ENCODE measurements around the gene PRDX6.
"Not testable (repeated sequence)": the region's sequence is repeated elsewhere in the genome, so short reads cannot be mapped to it uniquely, and the experiment has no call there.

PRDX6 gene

DNA sequence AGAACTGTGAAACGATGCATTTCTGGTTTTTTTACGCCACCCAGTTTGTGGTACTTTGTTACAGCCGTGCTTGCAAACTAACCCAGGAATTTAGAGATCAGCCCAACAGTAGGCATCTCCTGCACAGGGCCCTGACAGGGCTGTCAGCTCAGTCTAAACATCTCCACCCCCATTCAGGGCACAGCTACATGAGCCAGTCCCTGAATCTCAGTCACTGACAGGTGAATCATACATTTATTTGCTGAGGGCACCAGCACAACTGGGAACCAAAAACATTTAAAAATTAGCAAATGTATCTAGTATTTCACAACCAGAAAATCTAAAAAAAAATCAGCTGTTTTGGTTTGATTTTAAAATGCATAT is 30.7 kb downstream of the PRDX6 start:
- H3K27ac ChIP-seq (ENCODE audit: insufficient read depth, low read depth, low read length, poor library complexity, severe bottlenecking) = peak overlapping the region; percentile 74
- H3K36me3 ChIP-seq (ENCODE audit: control insufficient read depth, insufficient read depth, low read length) = no peaks in the 10 kb centered on the region
- peaks cover 8% of the 10 kb centered on the region for H3K4me1 ChIP-seq (ENCODE audit: control insufficient read depth, insufficient read depth, low read length)
- WGBS, 2 experiments = 66 to 69% methylated on average over 3 of the region's 3 CpGs
- no peaks in the 10 kb centered on the region for H3K27me3 ChIP-seq (ENCODE audit: control insufficient read depth, insufficient read depth, low read length, poor library complexity, severe bottlenecking)
- no peaks in the 10 kb centered on the region for H3K9me3 ChIP-seq (ENCODE audit: control insufficient read depth, low read length)
- H3K4me3 ChIP-seq (ENCODE audit: insufficient read depth, low read depth, low read length) = no peak overlapping the region

DNA sequence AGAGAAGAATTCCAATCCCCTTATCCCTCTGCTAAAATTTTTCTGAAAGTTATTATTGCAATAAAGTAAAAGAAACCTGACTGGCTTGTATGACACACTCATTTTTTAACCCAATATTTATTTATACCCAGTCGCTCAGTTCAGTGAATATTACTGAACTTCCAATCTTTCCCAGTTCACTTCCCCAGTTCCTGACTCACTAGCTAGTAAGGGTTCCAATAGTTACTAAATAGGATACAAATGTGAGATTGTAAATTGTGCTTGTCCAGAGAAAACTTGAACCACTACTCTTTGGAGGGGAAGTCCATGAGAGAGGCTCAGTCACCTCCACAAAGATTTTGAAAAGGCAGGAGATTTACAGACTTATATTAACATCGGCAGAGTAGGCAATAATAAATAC is 31.4 kb downstream of the PRDX6 start:
- Histone ChIP-seq H3K4me3 (ENCODE audit: insufficient read depth, low read depth, low read length) (no peak overlapping the region), H3K27me3 (ENCODE audit: control insufficient read depth, insufficient read depth, low read length, poor library complexity, severe bottlenecking) (no peaks in the 10 kb centered on the region), H3K36me3 (ENCODE audit: control insufficient read depth, insufficient read depth, low read length) (no peaks in the 10 kb centered on the region), H3K9me3 (ENCODE audit: control insufficient read depth, low read length) (no peaks in the 10 kb centered on the region), H3K4me1 (ENCODE audit: control insufficient read depth, insufficient read depth, low read length) (peaks cover 8% of the 10 kb centered on the region), H3K27ac (ENCODE audit: insufficient read depth, low read depth, low read length, poor library complexity, severe bottlenecking) (no peak overlapping the region)
- WGBS, 2 experiments = 82 to 95% methylated on average over 2 of the region's 2 CpGs

DNA sequence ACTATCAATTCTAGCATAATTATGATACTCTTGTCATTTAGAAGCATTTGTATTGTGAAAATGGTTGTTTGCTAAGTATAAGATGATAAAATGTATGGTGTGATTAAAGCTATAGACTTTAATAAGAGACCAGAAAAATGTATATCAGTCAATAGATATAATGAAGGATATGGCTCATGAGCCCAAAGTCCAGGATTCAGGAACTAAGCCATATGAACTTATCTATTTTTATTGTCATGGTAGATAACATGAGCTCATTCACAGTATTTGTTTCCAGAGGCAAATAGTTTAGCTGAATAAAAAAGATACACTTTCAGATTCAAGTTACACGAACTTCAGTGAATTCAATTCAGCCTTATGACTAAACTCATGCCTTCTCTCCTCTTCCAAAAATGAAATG is 32.7 kb downstream of the PRDX6 start:
- 88 to 89% methylated on average over 1 of the region's 1 CpG for WGBS, 2 experiments
- H3K4me3 ChIP-seq (ENCODE audit: insufficient read depth, low read depth, low read length) = no peak overlapping the region
- H3K4me1 ChIP-seq (ENCODE audit: control insufficient read depth, insufficient read depth, low read length) = peaks cover 8% of the 10 kb centered on the region

DNA sequence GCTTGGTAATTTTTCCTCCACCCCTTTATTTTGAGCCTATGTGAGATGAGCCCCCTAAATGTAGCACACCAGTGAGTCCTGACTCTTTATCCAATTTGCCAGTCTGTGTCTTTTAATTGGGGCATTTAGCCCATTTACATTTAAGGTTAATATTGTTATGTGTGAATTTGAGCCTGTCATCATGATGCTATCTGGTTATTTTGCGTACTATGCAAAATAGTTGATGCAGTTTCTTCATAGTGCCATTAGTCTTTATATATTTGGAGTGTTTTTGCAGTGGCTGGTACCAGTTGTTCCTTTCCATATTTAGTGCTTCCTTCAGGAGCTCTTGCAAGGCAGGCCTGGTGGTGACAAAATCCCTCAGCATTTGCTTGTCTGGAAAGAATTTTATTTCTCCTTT is 37.4 kb downstream of the PRDX6 start:
- H3K27ac ChIP-seq (ENCODE audit: insufficient read depth, low read depth, low read length, poor library complexity, severe bottlenecking); H3K36me3 ChIP-seq (ENCODE audit: control insufficient read depth, insufficient read depth, low read length); H3K4me3 ChIP-seq (ENCODE audit: insufficient read depth, low read depth, low read length); H3K4me1 ChIP-seq (ENCODE audit: control insufficient read depth, insufficient read depth, low read length); H3K27me3 ChIP-seq (ENCODE audit: control insufficient read depth, insufficient read depth, low read length, poor library complexity, severe bottlenecking); H3K9me3 ChIP-seq (ENCODE audit: control insufficient read depth, low read length): not testable (repeated sequence)
- WGBS, 2 experiments = 95 to 100% methylated on average over 1 of the region's 1 CpG

More for the DNA sequence above, 32.7 kb downstream of the PRDX6 start:
- H3K27me3 ChIP-seq (ENCODE audit: control insufficient read depth, insufficient read depth, low read length, poor library complexity, severe bottlenecking) = no peaks in the 10 kb centered on the region
- no peaks in the 10 kb centered on the region for H3K9me3 ChIP-seq (ENCODE audit: control insufficient read depth, low read length)
- no peaks in the 10 kb centered on the region for H3K36me3 ChIP-seq (ENCODE audit: control insufficient read depth, insufficient read depth, low read length)
- H3K27ac ChIP-seq (ENCODE audit: insufficient read depth, low read depth, low read length, poor library complexity, severe bottlenecking) = no peak overlapping the region

DNA sequence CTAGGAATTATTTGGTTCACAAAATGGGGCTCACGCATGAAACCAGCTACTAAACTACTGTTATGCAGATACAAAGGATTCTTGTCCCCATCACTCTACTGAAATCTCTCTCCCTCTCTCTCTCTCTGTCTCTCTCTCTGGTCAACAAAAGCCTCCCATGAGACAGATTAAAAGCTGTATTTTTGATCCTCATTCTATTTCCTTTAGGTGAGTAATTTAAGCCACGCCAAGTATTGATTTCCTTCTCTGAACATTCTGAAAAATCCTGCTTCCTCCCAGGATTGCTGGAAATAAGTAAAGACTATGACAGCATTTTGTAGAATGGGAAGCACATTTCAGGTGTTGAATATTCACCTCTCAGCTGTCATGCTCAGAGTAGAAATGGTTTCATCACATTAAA is 43.7 kb downstream of the PRDX6 start:
- H3K4me1 ChIP-seq (ENCODE audit: control insufficient read depth, insufficient read depth, low read length) = no peaks in the 10 kb centered on the region
- H3K27me3 ChIP-seq (ENCODE audit: control insufficient read depth, insufficient read depth, low read length, poor library complexity, severe bottlenecking) = no peaks in the 10 kb centered on the region
- no peak overlapping the region for H3K27ac ChIP-seq (ENCODE audit: insufficient read depth, low read depth, low read length, poor library complexity, severe bottlenecking)
- H3K36me3 ChIP-seq (ENCODE audit: control insufficient read depth, insufficient read depth, low read length) = no peaks in the 10 kb centered on the region
- WGBS, 2 experiments = 74 to 82% methylated on average over 2 of the region's 2 CpGs
- no peaks in the 10 kb centered on the region for H3K9me3 ChIP-seq (ENCODE audit: control insufficient read depth, low read length)
- no peak overlapping the region for H3K4me3 ChIP-seq (ENCODE audit: insufficient read depth, low read depth, low read length)

DNA sequence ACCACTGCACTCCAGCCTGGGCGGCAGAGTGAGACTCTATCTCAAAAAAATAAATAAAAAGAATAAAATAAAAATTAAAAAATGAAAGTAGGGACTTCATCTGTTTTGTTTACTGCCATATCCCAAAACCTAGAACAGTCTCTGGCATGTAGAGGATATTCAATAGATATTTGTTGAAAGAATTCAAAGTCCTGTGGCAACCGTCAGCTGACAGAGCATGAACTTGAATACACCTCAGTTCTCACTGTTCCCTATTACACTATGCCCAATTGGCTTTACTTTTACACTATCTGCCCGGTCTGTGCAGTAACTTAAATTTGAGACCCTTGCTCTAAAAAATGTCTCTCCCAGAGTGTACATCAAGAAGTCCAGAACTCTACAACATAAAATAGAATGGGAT is 46.2 kb downstream of the PRDX6 start:
- 90 to 91% methylated on average over 2 of the region's 3 CpGs for WGBS, 2 experiments
- Histone ChIP-seq H3K27ac (ENCODE audit: insufficient read depth, low read depth, low read length, poor library complexity, severe bottlenecking) (no peak overlapping the region), H3K4me3 (ENCODE audit: insufficient read depth, low read depth, low read length) (no peak overlapping the region), H3K4me1 (ENCODE audit: control insufficient read depth, insufficient read depth, low read length) (peaks cover 4% of the 10 kb centered on the region), H3K27me3 (ENCODE audit: control insufficient read depth, insufficient read depth, low read length, poor library complexity, severe bottlenecking) (no peaks in the 10 kb centered on the region), H3K36me3 (ENCODE audit: control insufficient read depth, insufficient read depth, low read length) (no peaks in the 10 kb centered on the region), H3K9me3 (ENCODE audit: control insufficient read depth, low read length) (no peaks in the 10 kb centered on the region)

DNA sequence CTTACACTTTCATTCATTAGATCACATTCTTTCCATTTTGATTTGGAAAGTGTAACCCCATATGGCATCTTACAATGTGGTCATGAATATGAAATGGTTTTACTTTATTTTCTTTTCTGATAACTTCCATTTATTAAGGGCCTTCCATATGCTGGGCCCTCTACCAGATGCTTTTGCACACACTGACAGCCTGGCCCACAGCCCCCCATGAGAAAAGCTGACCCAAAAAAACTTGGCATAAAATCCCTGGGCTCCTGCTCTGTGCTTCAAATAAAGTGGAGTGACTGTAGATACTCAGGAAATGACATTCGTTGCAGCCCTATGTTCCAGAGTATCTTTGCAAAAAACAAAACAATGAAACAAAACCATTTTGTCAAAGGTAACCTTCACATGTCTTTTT is 48.8 kb downstream of the PRDX6 start:
- Histone ChIP-seq H3K4me1 (ENCODE audit: control insufficient read depth, insufficient read depth, low read length) (peaks cover 8% of the 10 kb centered on the region), H3K4me3 (ENCODE audit: insufficient read depth, low read depth, low read length) (no peak overlapping the region), H3K9me3 (ENCODE audit: control insufficient read depth, low read length) (no peaks in the 10 kb centered on the region), H3K27ac (ENCODE audit: insufficient read depth, low read depth, low read length, poor library complexity, severe bottlenecking) (no peak overlapping the region), H3K27me3 (ENCODE audit: control insufficient read depth, insufficient read depth, low read length, poor library complexity, severe bottlenecking) (no peaks in the 10 kb centered on the region), H3K36me3 (ENCODE audit: control insufficient read depth, insufficient read depth, low read length) (no peaks in the 10 kb centered on the region)
- WGBS, 2 experiments = 89 to 97% methylated on average over 1 of the region's 1 CpG

DNA sequence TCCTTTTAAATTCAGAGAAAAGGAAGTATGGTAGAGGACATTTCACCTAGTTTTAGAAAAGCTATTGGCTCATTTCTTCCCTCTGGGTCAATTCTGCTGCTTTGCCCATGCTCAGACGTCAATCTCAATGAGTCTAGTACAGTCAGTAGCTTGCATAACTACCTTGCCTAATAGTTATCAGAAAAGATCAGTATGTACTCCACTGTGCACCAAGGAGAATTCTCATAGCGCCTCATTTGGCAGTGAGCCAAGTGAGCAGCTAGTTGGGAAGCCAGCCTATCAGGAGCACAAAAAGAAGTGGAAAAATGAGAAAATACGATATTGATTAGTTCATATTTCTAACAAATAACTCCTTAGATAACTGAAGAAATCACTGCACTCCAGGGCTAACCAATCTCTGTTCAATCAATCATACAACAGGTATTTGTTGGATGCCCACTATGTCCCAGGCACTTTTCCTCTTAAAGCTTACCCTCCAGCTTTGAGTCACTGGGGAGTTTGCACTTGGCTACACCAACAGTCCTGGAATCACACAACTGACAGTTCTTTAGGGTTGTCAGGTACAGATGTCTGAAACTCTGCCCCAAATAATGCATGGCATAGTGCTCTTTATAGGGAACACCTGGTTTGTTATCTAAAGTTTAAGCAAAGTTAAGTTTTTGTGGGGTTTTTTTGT is 50.2 kb downstream of the PRDX6 start:
- no peak overlapping the region for H3K4me3 ChIP-seq (ENCODE audit: insufficient read depth, low read depth, low read length)
- H3K9me3 ChIP-seq (ENCODE audit: control insufficient read depth, low read length) = no peaks in the 10 kb centered on the region
- peaks cover 14% of the 10 kb centered on the region for H3K4me1 ChIP-seq (ENCODE audit: control insufficient read depth, insufficient read depth, low read length)
- H3K27ac ChIP-seq (ENCODE audit: insufficient read depth, low read depth, low read length, poor library complexity, severe bottlenecking) = no peak overlapping the region
- 95 to 98% methylated on average over 3 of the region's 3 CpGs for WGBS, 2 experiments
- no peaks in the 10 kb centered on the region for H3K27me3 ChIP-seq (ENCODE audit: control insufficient read depth, insufficient read depth, low read length, poor library complexity, severe bottlenecking)
- H3K36me3 ChIP-seq (ENCODE audit: control insufficient read depth, insufficient read depth, low read length) = no peaks in the 10 kb centered on the region

DNA sequence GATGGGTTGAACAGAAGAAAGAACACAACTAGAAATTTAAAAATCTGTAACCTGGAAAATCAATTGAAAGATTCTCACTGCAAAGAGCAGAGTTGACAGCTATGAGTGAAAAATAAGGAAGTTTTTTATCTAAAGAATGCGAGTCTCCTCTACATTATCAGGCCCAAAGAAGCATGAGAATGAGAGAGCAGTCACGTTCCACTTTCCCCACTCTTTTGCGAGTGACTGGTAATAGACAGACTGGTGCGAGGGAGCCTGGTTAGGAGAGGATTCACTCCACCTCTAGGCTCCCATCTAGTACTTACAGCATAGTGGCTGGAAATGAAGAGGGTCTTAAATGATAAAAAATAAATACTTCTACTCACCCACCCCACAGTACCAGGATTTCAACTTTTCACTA is 52.0 kb downstream of the PRDX6 start:
- Histone ChIP-seq H3K4me3 (ENCODE audit: insufficient read depth, low read depth, low read length) (no peak overlapping the region), H3K27ac (ENCODE audit: insufficient read depth, low read depth, low read length, poor library complexity, severe bottlenecking) (no peak overlapping the region), H3K4me1 (ENCODE audit: control insufficient read depth, insufficient read depth, low read length) (peaks cover 14% of the 10 kb centered on the region), H3K9me3 (ENCODE audit: control insufficient read depth, low read length) (no peaks in the 10 kb centered on the region), H3K27me3 (ENCODE audit: control insufficient read depth, insufficient read depth, low read length, poor library complexity, severe bottlenecking) (no peaks in the 10 kb centered on the region), H3K36me3 (ENCODE audit: control insufficient read depth, insufficient read depth, low read length) (no peaks in the 10 kb centered on the region)
- 64 to 74% methylated on average over 4 of the region's 4 CpGs for WGBS, 2 experiments

DNA sequence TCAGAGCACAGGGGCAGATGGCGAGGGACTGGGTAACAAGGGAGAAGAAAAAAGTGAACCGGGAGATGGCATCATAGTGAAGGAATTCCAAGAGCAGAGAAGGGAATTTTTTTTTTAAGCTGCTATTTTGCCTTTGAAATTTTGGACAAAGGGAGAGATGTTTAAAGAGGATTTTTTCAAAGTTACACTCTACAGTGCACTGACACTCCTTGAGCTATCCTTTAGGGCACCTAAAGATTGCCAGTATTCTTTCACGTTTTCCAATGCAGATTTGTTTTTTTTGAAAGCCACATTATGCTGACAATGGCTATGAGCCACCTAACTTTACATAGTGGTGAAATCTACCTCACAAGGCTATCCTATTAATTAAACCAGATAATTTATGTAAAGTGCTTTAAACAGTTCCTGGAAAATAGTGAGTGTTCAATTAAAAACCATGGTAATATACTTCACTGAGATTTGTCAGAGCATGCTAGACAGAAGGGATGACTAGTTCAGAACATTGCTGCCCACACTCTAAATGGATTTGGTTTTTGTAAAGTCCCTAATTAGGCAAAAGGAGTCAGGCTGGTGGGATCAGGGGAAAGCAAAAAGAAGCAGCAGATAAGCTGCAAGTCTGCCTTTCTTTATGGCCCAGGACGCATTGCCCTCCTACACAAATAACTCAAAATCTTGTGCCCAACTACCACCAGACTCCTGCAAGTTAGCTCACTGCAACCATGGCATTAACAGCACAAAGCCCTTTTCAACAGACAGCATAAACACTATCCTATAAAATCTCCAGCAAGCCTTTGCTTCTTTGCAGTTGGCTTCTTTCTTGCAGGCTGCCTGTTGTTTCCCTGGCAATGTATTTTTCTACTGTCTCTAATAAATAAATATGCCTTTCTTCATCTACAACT is 53.9 kb downstream of the PRDX6 start:
- H3K9me3 ChIP-seq (ENCODE audit: control insufficient read depth, low read length) = no peaks in the 10 kb centered on the region
- peaks cover 14% of the 10 kb centered on the region for H3K4me1 ChIP-seq (ENCODE audit: control insufficient read depth, insufficient read depth, low read length)
- H3K27ac ChIP-seq (ENCODE audit: insufficient read depth, low read depth, low read length, poor library complexity, severe bottlenecking) = no peak overlapping the region
- H3K4me3 ChIP-seq (ENCODE audit: insufficient read depth, low read depth, low read length) = no peak overlapping the region
- 54 to 60% methylated on average over 4 of the region's 4 CpGs for WGBS, 2 experiments
- H3K27me3 ChIP-seq (ENCODE audit: control insufficient read depth, insufficient read depth, low read length, poor library complexity, severe bottlenecking) = no peaks in the 10 kb centered on the region
- H3K36me3 ChIP-seq (ENCODE audit: control insufficient read depth, insufficient read depth, low read length) = no peaks in the 10 kb centered on the region

Data from ectodermal cell (in vitro differentiated cells).